GM21390 (cell line): Measurements from ENCODE around the gene MTHFD2L.

Experiments used
- ATAC-seq: cut with Tn5 transposase; IDR thresholded peaks from one replicate; pipeline ENCODE4 v1.9.1; 2021; ENCODE audit not compliant: unreplicated experiment

The MTHFD2L gene

DNA sequence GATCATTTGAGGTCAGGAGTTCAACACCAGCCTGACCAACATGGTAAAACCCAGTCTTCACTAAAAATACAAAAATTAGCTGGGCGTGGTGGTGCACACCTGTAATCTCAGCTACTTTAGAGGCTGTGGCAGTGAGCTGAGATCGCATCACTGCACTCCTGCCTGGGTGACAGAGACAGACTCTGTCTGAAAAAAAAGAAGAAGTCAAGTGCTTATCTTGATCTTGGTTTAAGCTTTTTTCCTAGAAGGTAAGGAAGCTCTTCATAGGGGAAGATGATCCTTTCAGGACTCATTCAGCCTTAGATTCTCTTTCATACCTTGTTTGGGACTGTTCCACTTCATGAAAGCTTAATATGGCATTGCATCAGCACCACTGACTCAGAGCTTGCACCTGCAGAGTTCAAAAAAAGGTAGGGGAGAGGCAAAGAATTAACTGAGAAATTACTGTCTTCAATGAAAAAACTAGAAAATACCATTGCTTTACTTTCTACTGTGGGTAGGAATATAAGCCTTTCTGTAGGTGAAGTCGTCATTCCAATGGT lies 79.6 kb downstream of the MTHFD2L start:
- no peak for ATAC-seq

GRCh38 chr4:74244049-74244448 lies 86.1 kb downstream of the MTHFD2L start:
- no peak for ATAC-seq

DNA sequence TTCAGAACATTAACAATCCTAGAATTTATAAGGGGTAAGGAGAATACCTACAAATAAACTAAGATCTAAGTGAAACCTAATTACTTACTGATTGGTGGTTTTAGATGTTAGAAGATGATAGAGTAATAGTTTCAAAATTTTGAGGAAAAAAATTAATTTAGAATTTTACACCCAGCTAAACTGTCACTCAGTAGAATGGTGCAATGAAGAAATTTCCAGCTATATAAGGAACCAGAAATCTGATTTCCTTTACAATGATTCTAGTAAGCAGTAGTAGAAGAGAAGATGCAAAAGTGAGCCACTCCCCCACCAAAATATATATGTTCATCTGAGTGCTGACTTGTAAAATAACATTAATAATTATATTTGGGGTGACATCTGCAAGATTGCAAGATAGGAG lies 95.0 kb downstream of the MTHFD2L start:
- no peak for ATAC-seq

DNA sequence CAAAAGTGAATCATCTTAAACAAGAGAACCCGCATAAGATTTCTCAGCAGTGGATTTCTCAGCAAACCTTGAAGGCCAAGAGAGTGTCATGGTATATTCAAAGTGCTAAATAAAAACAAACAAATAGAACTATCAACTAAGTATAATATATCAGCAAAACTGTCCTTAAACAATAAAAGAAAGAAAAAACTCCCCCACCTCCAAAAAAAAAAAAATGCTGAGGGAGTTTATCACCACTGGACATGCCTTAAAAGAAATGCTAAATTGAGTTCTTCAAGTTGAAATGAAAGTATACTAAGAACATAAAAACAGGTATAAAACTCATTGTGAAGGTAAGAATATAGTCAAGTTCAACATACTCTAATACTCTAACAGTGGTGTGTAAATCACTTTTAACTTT lies 96.5 kb downstream of the MTHFD2L start:
- ATAC-seq = no peak

DNA sequence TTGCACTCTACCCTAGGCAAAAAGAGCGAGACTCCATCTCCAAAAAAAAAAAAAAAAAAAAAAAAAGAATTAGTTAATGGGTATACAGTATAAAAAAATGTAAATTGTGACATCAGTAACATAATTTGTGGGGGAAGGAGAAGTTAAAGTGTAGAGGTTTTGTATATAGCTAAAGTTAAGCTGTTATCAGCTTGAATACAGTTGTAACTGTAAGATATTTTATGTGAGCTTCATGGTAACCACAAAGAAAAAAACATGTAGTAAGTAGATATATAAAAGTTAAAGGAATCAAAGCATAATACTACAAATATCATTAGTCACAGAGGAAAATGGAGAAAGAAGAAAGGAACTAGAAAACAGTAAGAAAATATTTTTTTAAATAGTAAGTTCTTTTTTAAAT lies 97.2 kb downstream of the MTHFD2L start:
- ATAC-seq = no peak

DNA sequence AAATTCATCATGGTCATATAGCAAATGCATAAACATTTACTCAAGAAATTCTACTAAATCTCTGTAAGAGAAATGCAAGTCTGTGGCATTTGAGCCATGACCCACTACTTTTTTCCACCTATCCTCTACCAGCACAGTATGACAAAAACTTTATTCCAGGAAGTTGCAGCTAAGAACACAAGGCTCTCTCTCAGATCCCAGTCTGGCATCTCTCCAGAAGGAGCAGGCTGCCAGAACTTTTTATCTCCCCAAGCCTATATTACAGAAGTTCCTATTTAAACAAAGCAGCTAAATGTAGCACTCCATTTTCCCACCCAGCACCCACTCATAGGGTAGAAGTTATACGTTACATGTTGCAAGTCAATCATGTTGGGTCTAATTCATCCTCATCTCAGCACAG lies 101.0 kb downstream of the MTHFD2L start:
- ATAC-seq = no peak

- no peak for ATAC-seq
These were observed 102.1 kb downstream of the MTHFD2L start for GRCh38 chr4:74260036-74260435.

DNA sequence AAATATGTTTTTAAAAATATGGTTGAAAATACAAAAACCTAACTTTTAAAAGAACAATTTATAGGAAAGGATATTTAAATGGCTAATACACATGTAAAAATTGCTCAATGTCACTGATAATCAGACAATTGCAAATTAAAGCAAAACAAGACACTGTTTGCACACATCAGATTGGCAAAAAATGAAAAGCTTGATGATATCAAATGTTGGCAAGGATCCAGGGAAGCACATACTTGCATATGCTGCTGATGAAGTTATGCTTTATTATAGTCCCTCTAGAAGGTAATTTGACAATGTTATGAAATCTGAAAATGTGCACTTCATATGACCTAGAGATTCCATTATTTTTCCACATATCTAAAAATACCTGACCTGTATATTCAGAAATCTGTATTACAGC lies 104.6 kb downstream of the MTHFD2L start:
- no peak for ATAC-seq

GRCh38 chr4:74263551-74263950 lies 105.6 kb downstream of the MTHFD2L start:
- no peak for ATAC-seq

DNA sequence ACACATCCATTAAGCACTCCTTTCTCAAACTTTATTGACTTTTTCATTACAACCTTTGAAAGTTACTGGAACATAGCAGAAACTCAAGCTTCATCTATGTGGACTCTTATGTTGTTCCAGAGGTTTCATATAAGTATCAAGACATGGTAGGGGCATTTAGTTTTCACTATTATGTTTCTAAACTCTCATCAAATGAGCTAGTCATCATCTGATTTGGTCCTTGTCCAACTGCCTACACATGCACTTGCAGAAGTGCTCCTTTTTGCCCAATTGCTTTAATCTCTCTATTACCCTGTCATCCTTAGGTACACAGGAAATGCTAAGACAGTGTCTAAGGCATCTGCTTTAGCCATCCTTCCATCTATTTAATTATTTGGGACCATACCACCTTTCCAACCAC lies 108.2 kb downstream of the MTHFD2L start:
- ATAC-seq = no peak

DNA sequence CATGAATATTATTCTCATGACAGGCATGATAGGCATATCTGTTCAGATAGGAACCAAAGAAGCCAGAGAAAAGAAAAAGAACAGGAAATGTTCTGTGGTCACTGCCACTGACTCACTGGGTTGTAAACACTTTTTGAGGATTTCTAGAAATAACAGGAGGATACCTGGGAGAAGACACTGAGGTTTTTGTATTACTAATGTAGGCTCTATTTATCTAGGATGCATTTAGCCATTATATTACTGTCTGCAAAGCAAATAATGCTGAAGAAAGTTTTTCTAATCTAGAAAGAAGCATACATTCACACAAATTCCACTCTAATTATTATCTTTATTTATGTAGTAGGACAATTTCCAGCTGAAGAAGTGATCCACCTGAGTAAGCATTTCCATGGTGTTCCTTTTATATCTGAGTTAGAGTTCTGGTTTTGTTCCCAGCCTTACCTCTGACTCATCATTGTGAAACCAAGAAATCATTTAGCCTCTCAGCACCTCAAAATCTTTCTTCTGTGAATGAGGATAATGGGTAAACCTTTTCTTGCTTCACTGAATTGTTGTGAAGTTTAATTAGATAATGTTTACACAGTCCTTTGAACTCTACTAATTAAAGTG lies 110.2 kb downstream of the MTHFD2L start:
- no peak for ATAC-seq

- ATAC-seq = no peak
These were observed 110.7 kb downstream of the MTHFD2L start for GRCh38 chr4:74268643-74269042.

- ATAC-seq = no peak
These were observed 120.6 kb downstream of the MTHFD2L start for GRCh38 chr4:74278490-74278889.

DNA sequence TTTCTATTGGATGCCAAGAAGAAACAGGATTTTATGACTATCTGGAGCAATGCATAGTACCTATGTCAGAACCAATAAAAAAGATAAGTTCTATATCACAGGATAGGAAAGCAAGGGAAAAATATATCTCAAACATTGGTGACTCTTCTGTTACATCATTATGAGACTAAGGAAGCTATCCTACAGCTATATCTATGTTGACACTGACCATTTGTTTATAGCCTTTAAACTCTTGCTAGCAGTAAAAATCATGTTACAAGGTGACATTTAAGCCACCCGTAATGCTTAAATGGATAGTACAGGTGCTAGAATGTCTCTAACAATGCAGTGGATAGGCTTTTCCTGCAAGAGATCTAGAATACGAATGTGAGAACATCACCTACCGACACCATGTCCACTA lies 121.8 kb downstream of the MTHFD2L start:
- ATAC-seq = no peak

GRCh38 chr4:74282926-74283325 lies 125.0 kb downstream of the MTHFD2L start:
- no peak for ATAC-seq

GRCh38 chr4:74283614-74284013 lies 125.7 kb downstream of the MTHFD2L start:
- ATAC-seq = no peak

DNA sequence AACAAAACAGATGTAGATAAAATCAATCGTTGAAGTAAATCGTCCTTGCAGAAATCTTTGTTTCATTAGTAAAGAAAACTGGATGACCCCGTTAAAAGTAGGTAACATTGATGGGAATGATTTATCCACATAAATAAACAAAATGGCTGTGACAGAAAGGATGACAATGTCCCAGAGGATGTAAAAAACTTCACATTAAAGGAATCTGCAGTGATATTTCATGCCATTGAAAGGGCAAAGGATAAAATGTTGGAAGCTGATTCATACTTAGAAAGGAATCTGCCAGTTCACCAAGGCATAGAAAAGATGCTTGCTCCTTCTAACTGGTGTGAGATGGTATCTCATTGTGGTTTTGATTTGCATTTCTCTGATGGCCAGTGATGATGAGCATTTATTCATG lies 126.1 kb downstream of the MTHFD2L start:
- ATAC-seq = no peak

DNA sequence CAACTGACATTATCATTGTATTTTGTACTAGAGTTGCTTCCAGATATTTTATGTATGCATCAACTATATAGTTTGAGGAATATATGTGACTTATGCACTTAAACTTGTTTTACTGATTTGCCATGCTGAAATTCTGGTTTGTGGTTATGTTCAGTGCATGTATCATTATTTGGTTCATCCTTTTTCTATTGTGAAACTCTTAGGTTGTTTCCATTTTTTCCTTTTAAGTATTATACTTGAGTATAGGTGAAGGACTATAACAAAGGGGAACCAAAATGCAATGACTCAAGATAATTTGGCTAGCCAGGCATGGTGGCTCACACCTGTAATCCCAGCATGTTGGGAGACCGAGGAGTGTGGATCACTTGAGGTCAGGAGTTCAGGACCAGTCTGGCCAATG lies 129.2 kb downstream of the MTHFD2L start:
- ATAC-seq = no peak

DNA sequence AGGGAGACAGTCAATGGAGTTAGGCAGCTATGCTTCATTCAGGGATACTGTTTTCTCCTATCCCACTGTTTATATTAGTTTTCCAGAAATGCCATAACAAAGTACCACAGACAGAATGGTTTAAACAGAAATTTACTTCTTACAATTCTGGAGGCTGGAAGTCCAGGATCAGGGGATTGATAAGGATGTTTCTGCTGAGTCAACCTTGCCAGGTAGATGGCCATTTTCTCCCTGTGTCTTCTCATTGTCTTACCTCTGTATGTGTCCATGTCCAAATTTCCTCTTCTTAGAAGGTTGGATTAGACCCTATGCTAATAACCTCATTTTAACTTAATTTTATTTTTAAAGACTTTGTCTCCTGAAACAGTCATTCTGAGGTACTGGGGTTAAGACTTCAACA lies 129.9 kb downstream of the MTHFD2L start:
- no peak for ATAC-seq

- ATAC-seq = no peak
These were observed 133.6 kb downstream of the MTHFD2L start for GRCh38 chr4:74291471-74291870.

DNA sequence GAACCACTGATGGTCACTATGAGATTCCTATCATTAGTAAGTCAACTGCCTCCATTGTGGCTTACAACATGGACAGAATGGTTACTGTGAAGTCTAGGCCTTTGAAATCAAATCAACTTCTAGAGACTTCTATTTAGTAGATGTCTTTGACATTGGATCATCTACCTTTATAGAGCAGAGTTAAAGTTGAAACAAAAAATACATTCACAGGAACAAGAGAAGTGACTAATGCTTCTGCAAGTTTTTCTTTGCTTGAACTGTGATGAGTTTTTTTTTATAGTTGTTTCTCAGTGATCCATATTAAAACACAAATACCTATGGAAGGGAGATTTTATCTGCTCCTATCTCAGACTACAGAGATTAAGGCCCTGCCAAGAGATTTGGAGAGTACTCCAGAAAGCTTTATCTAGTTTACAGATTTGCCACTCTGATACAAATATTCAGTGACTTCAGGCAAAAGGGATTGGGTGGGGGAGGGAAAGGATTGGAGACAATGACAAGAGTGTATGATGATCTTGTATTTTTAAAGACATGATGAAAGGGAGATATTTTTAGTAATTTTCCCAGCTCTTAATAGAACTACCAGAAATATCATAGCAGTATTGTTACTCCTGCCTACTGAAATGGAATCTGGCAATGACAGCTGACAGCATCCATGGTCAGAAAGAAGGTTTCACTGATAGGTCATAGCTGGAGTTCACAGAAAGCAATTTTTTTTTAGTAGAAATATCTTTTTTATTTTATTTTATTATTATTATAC lies 134.4 kb downstream of the MTHFD2L start:
- no peak for ATAC-seq

DNA sequence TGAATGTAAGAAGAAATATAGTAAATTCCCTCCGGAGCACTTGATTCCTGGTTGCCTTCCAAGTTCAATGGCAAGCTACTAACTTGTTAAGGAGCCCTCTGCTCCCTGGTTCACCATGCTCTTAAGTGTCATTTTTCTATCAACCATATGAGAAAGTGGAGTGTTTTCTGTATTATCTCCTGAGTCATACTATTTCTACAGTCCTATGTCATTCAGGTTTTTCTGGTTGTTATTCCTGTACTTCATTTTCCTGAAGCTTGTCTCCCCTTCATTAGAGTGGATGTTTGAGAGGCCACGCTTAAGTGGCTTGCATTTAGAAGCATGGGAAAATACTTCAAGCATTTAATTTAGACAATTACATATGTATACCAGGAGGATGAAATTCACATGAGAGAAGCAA lies 135.6 kb downstream of the MTHFD2L start:
- ATAC-seq = no peak

DNA sequence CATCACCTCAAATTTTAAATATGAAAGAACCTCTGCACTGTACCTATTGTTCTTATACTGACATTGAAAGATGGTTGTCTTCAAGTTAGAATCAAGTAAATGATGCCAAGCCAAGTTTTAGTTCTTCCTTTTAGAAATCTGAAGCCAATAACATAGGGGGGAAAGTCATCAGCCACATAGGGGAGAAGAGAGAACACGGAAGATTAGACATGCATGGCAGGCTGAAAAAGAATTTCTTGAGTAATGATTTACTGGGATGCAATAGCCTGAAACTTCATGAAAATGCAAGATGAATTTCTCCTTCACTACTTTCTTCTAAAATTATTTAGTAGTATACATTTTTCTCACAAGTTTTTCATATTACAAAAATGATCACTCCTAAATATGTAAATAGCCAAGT lies 136.8 kb downstream of the MTHFD2L start:
- no peak for ATAC-seq
